GM21528 (cell line): Measurements from ENCODE around the gene CYFIP1.

Source experiments
- ATAC-seq: cut with Tn5 transposase; IDR thresholded peaks from one replicate; pipeline ENCODE4 v1.9.1; 2021; ENCODE audit warnings: mild to moderate bottlenecking, moderate library complexity; ENCODE audit not compliant: unreplicated experiment, low FRiP score

The CYFIP1 gene

GRCh38 chr15:22839046-22839695 lies 141.0 kb downstream of the CYFIP1 start:
- peak; percentile 3 for ATAC-seq

GRCh38 chr15:22838292-22839042 lies 141.7 kb downstream of the CYFIP1 start, which contains the start of gene NIPA2:
TSS of gene NIPA2 (plus strand) at chr15:22838666. CDS start at chr15:22851732, 13,066 bp downstream.
- ATAC-seq = peak; percentile 80

- no peak for ATAC-seq
Measured at GRCh38 chr15:22831473-22831872, 148.7 kb downstream of the CYFIP1 start.

GRCh38 chr15:22827125-22827524 lies 153.0 kb downstream of the CYFIP1 start:
- ATAC-seq = no peak

- no peak for ATAC-seq
Measured at GRCh38 chr15:22823495-22824128, 156.6 kb downstream of the CYFIP1 start.

GRCh38 chr15:22819651-22820050 lies 160.5 kb downstream of the CYFIP1 start:
- ATAC-seq = no peak
